Measurements from ENCODE around the gene RPP30.
A peak's percentile ranks its signal among the peaks of the same experiment; 100 is the strongest.

Gene RPP30

GRCh38 chr10:90917238-90917967, 45.6 kb downstream of the RPP30 start:
- TF ChIP-seq CTCF (conservative IDR thresholded peaks at IDR 0.05; ENCODE audit: low read depth), result no peak
- ChIA-PET CTCF (interaction anchor here (0.5 to 1.1 kb wide), 5 partner anchors 37 to 356 kb away, joined by 3 to 4 read pairs (median 3); no protein-coding TSS in a partner anchor), POLR2A (ENCODE audit: low non-redundant PET) (no interaction called here)
- no peak overlapping the region for H3K27ac ChIP-seq
- no peak for DNase-seq (ENCODE audit: low spot score)

- H3K27ac ChIP-seq, result no peak overlapping the region
- POLR2A ChIA-PET (ENCODE audit: low non-redundant PET), result no interaction called here
- CTCF ChIA-PET, result interaction anchor here (0.5 to 1.1 kb wide), 3 partner anchors 71 to 300 kb away, joined by 3 to 4 read pairs (median 3); no protein-coding TSS in a partner anchor
- DNase-seq (ENCODE audit: low spot score), result no peak
- no peak for TF ChIP-seq CTCF (conservative IDR thresholded peaks at IDR 0.05; ENCODE audit: low read depth)
Measured at GRCh38 chr10:90917968-90918318, 46.2 kb downstream of the RPP30 start.

- no peak for DNase-seq (ENCODE audit: low spot score)
- ChIA-PET CTCF (interaction anchor here (0.7 to 1.1 kb wide), 2 partner anchors 332 to 335 kb away, joined by 3 to 4 read pairs; no protein-coding TSS in a partner anchor), POLR2A (ENCODE audit: low non-redundant PET) (no interaction called here)
- H3K27ac ChIP-seq, result no peak overlapping the region
- no peak for TF ChIP-seq CTCF (conservative IDR thresholded peaks at IDR 0.05; ENCODE audit: low read depth)
Measured at GRCh38 chr10:90919683-90920574, 48.2 kb downstream of the RPP30 start.

- ChIA-PET POLR2A (ENCODE audit: low non-redundant PET) (no interaction called here), CTCF (interaction anchor here (0.6 to 0.8 kb wide), 2 partner anchors 9 to 1285 kb away, joined by 4 to 5 read pairs; no protein-coding TSS in a partner anchor)
- no peak for TF ChIP-seq CTCF (conservative IDR thresholded peaks at IDR 0.05; ENCODE audit: low read depth)
- H3K27ac ChIP-seq, result no peak within 1 kb of the TSS
- DNase-seq (ENCODE audit: low spot score), result peak; percentile 84
Measured at GRCh38 chr10:90920986-90921666, 49.4 kb downstream of the RPP30 start, which contains the start of gene ANKRD1. ANKRD1 (minus strand) TSS chr10:90921087; CDS start chr10:90921027, 60 bp downstream.

GRCh38 chr10:90921906-90922305, 50.1 kb downstream of the RPP30 start:
- ChIA-PET CTCF (interaction anchor here (0.6 to 1.6 kb wide), 4 partner anchors 10 to 1286 kb away, joined by 3 to 4 read pairs (median 4); no protein-coding TSS in a partner anchor), POLR2A (ENCODE audit: low non-redundant PET) (no interaction called here)
- DNase-seq (ENCODE audit: low spot score), result no peak
- no peak for TF ChIP-seq CTCF (conservative IDR thresholded peaks at IDR 0.05; ENCODE audit: low read depth)
- no peak overlapping the region for H3K27ac ChIP-seq
